ENCODE data around the gene POMT2. TPM values are rescaled to one million over a fixed set of nuclear protein-coding genes. Genes with fewer than 3 reads are reported as not detected.

Gene POMT2
- total and polyA plus RNA-seq, 4 donors, result 3.1 to 23.4 (median 17.9) TPM

DNA sequence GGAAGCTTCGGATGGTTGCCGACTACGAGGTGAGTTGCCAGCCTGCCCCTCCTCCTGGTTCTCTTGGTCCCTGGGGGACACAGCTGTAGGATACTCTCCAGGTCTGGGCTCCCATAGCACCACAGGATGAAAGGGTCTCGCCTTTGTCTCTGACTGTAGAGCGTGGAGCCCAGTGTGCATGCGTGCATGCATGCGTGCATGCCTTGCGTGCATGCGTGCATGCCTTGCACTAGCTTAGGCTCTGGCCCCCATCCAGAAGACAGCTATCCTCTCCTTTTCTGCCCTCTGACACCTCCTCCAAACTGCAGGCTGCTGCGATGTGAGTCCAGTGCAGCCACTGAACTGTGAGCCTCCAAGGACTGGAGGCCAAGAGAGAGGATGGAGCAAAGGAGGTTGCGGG is 68.8 kb downstream of the POMT2 start:
- Histone ChIP-seq H3K4me3 (ENCODE audit: low read length in 2 of 2) (no peak overlapping the region), H3K27me3 (ENCODE audit: control insufficient read depth in 1 of 2, insufficient read depth in 2 of 2, low read length in 1 of 2) (no peaks in the 10 kb centered on the region), H3K27ac (ENCODE audit: low read depth in 1 of 2, low read length in 2 of 2) (no peak overlapping the region), H3K36me3 (ENCODE audit: control insufficient read depth in 1 of 2, insufficient read depth in 2 of 2, low read length in 1 of 2) (no peaks in the 10 kb centered on the region), H3K9me3 (ENCODE audit: control insufficient read depth, low read length) (no peaks in the 10 kb centered on the region), H3K4me1 (ENCODE audit: control insufficient read depth in 1 of 2, insufficient read depth in 2 of 2, low read length in 2 of 2) (no peaks in the 10 kb centered on the region)
- WGBS, 2 donors, result 89 to 91% methylated on average over 11 of the region's 11 CpGs
- no peak for ATAC-seq (ENCODE audit: low FRiP score)
- no peak for DNase-seq
- intact Hi-C loops (cut with DNase I), result no loop called here

DNA sequence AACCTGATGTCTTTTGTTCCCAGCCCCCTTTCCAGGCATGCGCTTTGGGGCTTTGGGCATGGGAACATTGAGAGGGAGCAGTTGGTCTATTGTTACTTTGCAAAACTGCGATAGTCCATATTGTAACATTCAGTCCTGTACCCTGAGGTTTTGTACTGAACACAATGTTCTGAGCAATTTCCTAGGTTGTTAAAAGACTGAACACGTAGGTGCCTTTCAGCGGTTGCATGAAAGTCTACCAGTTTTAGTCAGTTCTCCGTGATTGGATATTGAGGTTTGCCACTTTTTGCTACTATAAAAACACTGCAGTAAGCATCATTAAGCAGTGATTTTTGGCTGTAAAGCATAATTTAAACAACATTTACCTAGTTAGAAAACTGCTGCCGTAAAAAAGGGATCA is 69.8 kb downstream of the POMT2 start:
- DNase-seq, result no peak
- H3K27ac ChIP-seq (ENCODE audit: low read depth in 1 of 2, low read length in 2 of 2), result no peak overlapping the region
- H3K4me3 ChIP-seq (ENCODE audit: low read length in 2 of 2), result no peak overlapping the region
- intact Hi-C loops (cut with DNase I), result no loop called here
- H3K9me3 ChIP-seq (ENCODE audit: control insufficient read depth, low read length), result no peaks in the 10 kb centered on the region
- no peaks in the 10 kb centered on the region for H3K36me3 ChIP-seq (ENCODE audit: control insufficient read depth in 1 of 2, insufficient read depth in 2 of 2, low read length in 1 of 2)
- no peak for ATAC-seq (ENCODE audit: low FRiP score)
- H3K27me3 ChIP-seq (ENCODE audit: control insufficient read depth in 1 of 2, insufficient read depth in 2 of 2, low read length in 1 of 2), result no peaks in the 10 kb centered on the region
- 86 to 87% methylated on average over 6 of the region's 6 CpGs for WGBS, 2 donors
- no peaks in the 10 kb centered on the region for H3K4me1 ChIP-seq (ENCODE audit: control insufficient read depth in 1 of 2, insufficient read depth in 2 of 2, low read length in 2 of 2)

DNA sequence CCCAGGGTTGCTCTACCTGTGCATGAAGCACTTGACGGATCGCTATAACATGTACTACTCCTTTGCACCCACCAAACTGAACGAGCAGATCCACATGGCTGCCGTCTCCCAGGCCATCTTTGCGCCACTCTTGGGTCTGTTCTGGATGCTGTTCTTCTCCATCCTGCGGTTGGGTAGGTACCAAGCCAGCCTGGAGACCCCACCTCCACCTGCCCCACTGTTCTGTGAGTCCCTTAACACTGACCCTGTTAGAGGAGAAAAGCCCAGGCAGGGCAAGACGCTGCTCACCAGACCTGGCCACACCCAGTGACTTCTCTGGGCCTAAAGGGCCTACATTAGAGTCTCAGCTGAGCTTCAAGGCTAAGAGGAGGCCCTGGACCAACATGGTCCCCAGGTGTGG is 71.4 kb downstream of the POMT2 start:
- 86 to 90% methylated on average over 7 of the region's 7 CpGs for WGBS, 2 donors
- Histone ChIP-seq H3K4me1 (ENCODE audit: control insufficient read depth in 1 of 2, insufficient read depth in 2 of 2, low read length in 2 of 2) (no peaks in the 10 kb centered on the region), H3K36me3 (ENCODE audit: control insufficient read depth in 1 of 2, insufficient read depth in 2 of 2, low read length in 1 of 2) (no peaks in the 10 kb centered on the region), H3K27me3 (ENCODE audit: control insufficient read depth in 1 of 2, insufficient read depth in 2 of 2, low read length in 1 of 2) (no peaks in the 10 kb centered on the region), H3K4me3 (ENCODE audit: low read length in 2 of 2) (no peak overlapping the region), H3K9me3 (ENCODE audit: control insufficient read depth, low read length) (no peaks in the 10 kb centered on the region), H3K27ac (ENCODE audit: low read depth in 1 of 2, low read length in 2 of 2) (no peak overlapping the region)
- DNase-seq (no peak), ATAC-seq (ENCODE audit: low FRiP score) (no peak)
- intact Hi-C loops (cut with DNase I), result no loop called here

DNA sequence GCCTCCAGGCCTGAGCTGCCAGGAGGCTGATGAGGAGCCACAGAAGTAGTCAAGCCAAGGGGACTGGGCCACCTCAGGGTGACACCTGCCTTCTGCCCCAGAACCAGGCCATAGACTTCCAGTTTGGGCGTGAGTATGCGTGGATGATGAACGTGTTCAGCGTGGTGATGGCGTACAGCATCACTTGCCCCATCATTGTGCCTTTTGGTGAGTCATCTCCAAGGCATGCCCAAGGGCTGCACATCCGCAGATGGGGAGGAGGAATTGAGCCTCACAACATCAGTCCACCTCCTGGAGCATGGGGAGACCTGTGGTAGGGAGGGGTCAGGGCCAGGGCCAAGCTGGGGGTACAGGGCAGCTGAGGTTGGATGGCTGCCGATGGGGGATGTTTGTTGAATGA is 72.0 kb downstream of the POMT2 start:
- Histone ChIP-seq H3K4me3 (ENCODE audit: low read length in 2 of 2) (no peak overlapping the region), H3K9me3 (ENCODE audit: control insufficient read depth, low read length) (no peaks in the 10 kb centered on the region), H3K4me1 (ENCODE audit: control insufficient read depth in 1 of 2, insufficient read depth in 2 of 2, low read length in 2 of 2) (no peaks in the 10 kb centered on the region), H3K27me3 (ENCODE audit: control insufficient read depth in 1 of 2, insufficient read depth in 2 of 2, low read length in 1 of 2) (no peaks in the 10 kb centered on the region), H3K27ac (ENCODE audit: low read depth in 1 of 2, low read length in 2 of 2) (no peak overlapping the region), H3K36me3 (ENCODE audit: control insufficient read depth in 1 of 2, insufficient read depth in 2 of 2, low read length in 1 of 2) (no peaks in the 10 kb centered on the region)
- intact Hi-C loops (cut with DNase I), result no loop called here
- ATAC-seq (ENCODE audit: low FRiP score) (no peak), DNase-seq (no peak)
- 86 to 90% methylated on average over 7 of the region's 7 CpGs for WGBS, 2 donors

DNA sequence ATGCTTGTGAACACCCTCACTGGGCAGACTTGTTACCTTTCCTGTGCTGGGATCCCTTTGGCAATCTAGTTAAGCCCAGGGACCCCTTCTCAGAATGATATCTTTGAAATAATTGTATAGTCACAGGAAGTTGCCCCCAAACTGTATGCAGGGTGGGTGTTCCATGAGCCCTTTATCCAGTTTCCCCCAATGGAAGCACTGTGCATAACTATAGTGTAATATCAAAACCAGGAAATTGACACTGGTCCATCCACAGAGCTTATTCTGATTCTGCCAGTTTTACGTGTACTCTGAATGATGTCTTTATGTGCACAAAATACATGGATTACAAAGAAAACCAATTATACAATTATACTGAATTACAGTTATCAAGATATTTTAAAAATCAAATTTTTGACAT is 73.9 kb downstream of the POMT2 start:
- Histone ChIP-seq H3K27ac (ENCODE audit: low read depth in 1 of 2, low read length in 2 of 2) (no peak overlapping the region), H3K4me3 (ENCODE audit: low read length in 2 of 2) (no peak overlapping the region), H3K36me3 (ENCODE audit: control insufficient read depth in 1 of 2, insufficient read depth in 2 of 2, low read length in 1 of 2) (no peaks in the 10 kb centered on the region), H3K4me1 (ENCODE audit: control insufficient read depth in 1 of 2, insufficient read depth in 2 of 2, low read length in 2 of 2) (no peaks in the 10 kb centered on the region), H3K9me3 (ENCODE audit: control insufficient read depth, low read length) (no peaks in the 10 kb centered on the region), H3K27me3 (ENCODE audit: control insufficient read depth in 1 of 2, insufficient read depth in 2 of 2, low read length in 1 of 2) (no peaks in the 10 kb centered on the region)
- no peak for ATAC-seq (ENCODE audit: low FRiP score)
- intact Hi-C loops (cut with DNase I), result no loop called here
- no peak for DNase-seq
- WGBS, 2 donors, result 88 to 91% methylated on average over 1 of the region's 1 CpG

DNA sequence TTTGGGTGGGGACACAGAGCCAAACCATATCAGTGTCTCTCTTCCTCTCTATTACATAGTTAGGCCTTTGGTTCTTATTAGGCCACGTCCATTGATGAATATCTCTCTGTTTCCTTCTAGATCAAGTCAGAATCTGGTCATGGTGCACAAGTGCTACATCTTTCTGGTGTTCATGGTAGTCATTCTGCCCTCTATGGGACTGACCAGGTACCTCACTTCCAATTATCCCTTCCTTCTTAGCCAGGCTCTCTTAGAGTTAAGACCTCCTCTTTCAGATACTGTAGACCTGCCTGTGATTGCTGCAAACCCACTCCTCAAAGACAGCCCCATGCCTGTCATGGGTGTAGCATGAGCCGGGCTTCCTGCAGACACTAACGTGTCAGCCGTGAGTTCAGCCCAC is 74.9 kb downstream of the POMT2 start:
- DNase-seq (no peak), ATAC-seq (ENCODE audit: low FRiP score) (no peak)
- Histone ChIP-seq H3K9me3 (ENCODE audit: control insufficient read depth, low read length) (no peaks in the 10 kb centered on the region), H3K4me1 (ENCODE audit: control insufficient read depth in 1 of 2, insufficient read depth in 2 of 2, low read length in 2 of 2) (no peaks in the 10 kb centered on the region), H3K27me3 (ENCODE audit: control insufficient read depth in 1 of 2, insufficient read depth in 2 of 2, low read length in 1 of 2) (no peaks in the 10 kb centered on the region), H3K36me3 (ENCODE audit: control insufficient read depth in 1 of 2, insufficient read depth in 2 of 2, low read length in 1 of 2) (no peaks in the 10 kb centered on the region), H3K27ac (ENCODE audit: low read depth in 1 of 2, low read length in 2 of 2) (no peak overlapping the region), H3K4me3 (ENCODE audit: low read length in 2 of 2) (no peak overlapping the region)
- WGBS, 2 donors, result 76 to 84% methylated on average over 4 of the region's 4 CpGs
- intact Hi-C loops (cut with DNase I), result no loop called here

DNA sequence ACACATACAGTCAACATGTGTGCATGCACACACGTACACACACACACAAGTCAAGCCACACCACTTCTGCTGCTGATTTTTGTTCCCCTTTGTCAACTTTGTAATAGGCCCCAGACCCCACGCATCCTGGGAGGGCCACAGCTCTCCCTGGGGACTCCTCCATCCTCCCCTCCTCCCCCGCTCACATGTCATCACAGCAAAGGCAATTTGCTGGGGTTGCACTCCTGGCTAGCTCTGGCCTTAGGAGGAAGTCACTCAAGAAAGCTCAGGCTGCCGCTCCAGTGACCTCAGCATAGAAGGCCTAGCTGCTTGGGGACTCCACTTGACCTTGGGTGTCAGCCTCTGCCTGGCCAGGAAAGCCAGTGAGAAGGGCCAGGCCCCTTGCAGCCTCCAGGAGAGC is 76.8 kb downstream of the POMT2 start:
- Histone ChIP-seq H3K4me3 (ENCODE audit: low read length in 2 of 2) (no peak overlapping the region), H3K36me3 (ENCODE audit: control insufficient read depth in 1 of 2, insufficient read depth in 2 of 2, low read length in 1 of 2) (no peaks in the 10 kb centered on the region), H3K4me1 (ENCODE audit: control insufficient read depth in 1 of 2, insufficient read depth in 2 of 2, low read length in 2 of 2) (no peaks in the 10 kb centered on the region), H3K27ac (ENCODE audit: low read depth in 1 of 2, low read length in 2 of 2) (no peak overlapping the region), H3K9me3 (ENCODE audit: control insufficient read depth, low read length) (no peaks in the 10 kb centered on the region), H3K27me3 (ENCODE audit: control insufficient read depth in 1 of 2, insufficient read depth in 2 of 2, low read length in 1 of 2) (no peaks in the 10 kb centered on the region)
- ATAC-seq (ENCODE audit: low FRiP score) (no peak), DNase-seq (no peak)
- WGBS, 2 donors, result 64 to 67% methylated on average over 4 of the region's 4 CpGs
- intact Hi-C loops (cut with DNase I), result no loop called here

DNA sequence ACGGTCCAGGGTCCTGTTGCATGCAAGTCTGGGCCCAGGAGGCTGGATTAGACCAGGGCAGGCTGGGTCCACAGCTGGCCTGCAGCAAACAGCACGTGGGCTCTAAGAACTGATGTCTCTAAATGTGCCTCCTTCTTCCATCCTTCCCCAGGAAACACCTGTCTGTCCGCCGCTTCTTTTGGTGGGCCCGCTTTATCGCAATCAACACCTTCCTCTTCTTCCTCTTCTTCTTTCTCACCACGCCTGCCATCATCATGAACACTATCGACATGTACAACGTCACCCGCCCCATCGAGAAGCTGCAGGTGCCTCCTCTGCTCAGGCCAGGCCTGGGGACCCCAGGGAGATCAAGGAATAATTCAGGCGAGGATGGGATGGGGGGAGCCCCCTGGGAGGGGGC is 77.9 kb downstream of the POMT2 start:
- Histone ChIP-seq H3K27ac (ENCODE audit: low read depth in 1 of 2, low read length in 2 of 2) (no peak overlapping the region), H3K4me1 (ENCODE audit: control insufficient read depth in 1 of 2, insufficient read depth in 2 of 2, low read length in 2 of 2) (no peaks in the 10 kb centered on the region), H3K9me3 (ENCODE audit: control insufficient read depth, low read length) (no peaks in the 10 kb centered on the region), H3K27me3 (ENCODE audit: control insufficient read depth in 1 of 2, insufficient read depth in 2 of 2, low read length in 1 of 2) (no peaks in the 10 kb centered on the region), H3K36me3 (ENCODE audit: control insufficient read depth in 1 of 2, insufficient read depth in 2 of 2, low read length in 1 of 2) (no peaks in the 10 kb centered on the region), H3K4me3 (ENCODE audit: low read length in 2 of 2) (no peak overlapping the region)
- ATAC-seq (ENCODE audit: low FRiP score) (no peak), DNase-seq (no peak)
- intact Hi-C loops (cut with DNase I), result no loop called here
- WGBS, 2 donors, result 81 to 87% methylated on average over 12 of the region's 12 CpGs

DNA sequence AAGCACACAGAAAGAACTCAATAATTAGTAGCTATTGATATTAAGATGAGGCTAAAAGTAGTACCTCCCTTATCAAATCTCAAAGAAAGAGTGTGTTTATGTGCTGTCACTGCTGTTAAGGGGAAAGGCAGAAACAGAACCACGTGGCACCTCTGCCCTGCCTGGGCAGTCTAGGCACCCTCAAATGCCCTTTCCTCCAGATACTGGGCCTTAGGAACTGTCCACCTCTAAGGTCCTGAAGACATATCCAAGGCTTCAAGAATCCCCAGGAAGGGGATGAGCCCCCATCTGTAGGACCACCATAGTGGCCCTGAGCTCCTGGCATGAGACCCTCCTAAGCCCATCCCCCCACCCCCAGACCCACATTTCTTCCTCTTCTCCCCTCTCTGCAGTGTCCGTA is 78.7 kb downstream of the POMT2 start:
- no peaks in the 10 kb centered on the region for H3K36me3 ChIP-seq (ENCODE audit: control insufficient read depth in 1 of 2, insufficient read depth in 2 of 2, low read length in 1 of 2)
- no peaks in the 10 kb centered on the region for H3K27me3 ChIP-seq (ENCODE audit: control insufficient read depth in 1 of 2, insufficient read depth in 2 of 2, low read length in 1 of 2)
- 51 to 53% methylated on average over 2 of the region's 2 CpGs for WGBS, 2 donors

More for the DNA sequence above, 78.7 kb downstream of the POMT2 start:
- Histone ChIP-seq H3K27ac (ENCODE audit: low read depth in 1 of 2, low read length in 2 of 2) (no peak overlapping the region), H3K4me3 (ENCODE audit: low read length in 2 of 2) (no peak overlapping the region), H3K9me3 (ENCODE audit: control insufficient read depth, low read length) (no peaks in the 10 kb centered on the region), H3K4me1 (ENCODE audit: control insufficient read depth in 1 of 2, insufficient read depth in 2 of 2, low read length in 2 of 2) (no peaks in the 10 kb centered on the region)
- intact Hi-C loops (cut with DNase I), result no loop called here
- no peak for ATAC-seq (ENCODE audit: low FRiP score)
- DNase-seq, result no peak
